Keratinocyte (primary cell): Measurements from ENCODE around the gene RNF150. TPM values are rescaled to one million over a fixed set of nuclear protein-coding genes. Genes with fewer than 3 reads are reported as not detected.

Experiments
- DNase-seq: peaks from one replicate; pipeline ENCODE4 v3.0.0-alpha.2; 2011; ENCODE audit warnings: low read depth, missing footprints, low spot score
- FAIRE-seq: peaks from 2 replicates; lab custom pipeline; 2011; peaks lifted over from hg19 to GRCh38; lab: Jason Lieb, UNC
- H2AFZ ChIP-seq: 2 replicates; pipeline ENCODE4 v1.6.0; 2012; ENCODE audit warnings: low read length, control low read depth, inconsistent platforms; ENCODE audit not compliant: control insufficient read depth
- H3K27ac ChIP-seq: 2 replicates; pipeline ENCODE4 v1.5.1; 2011; ENCODE audit warnings: low read length; ENCODE audit not compliant: control insufficient read depth, insufficient read depth
- H3K27me3 ChIP-seq: 3 replicates; pipeline ENCODE4 v1.6.0; 2011; ENCODE audit warnings: low read length; ENCODE audit not compliant: control insufficient read depth, insufficient read depth; ENCODE audit errors: extremely low read depth
- H3K36me3 ChIP-seq, 2 experiments: 2 replicates in 1 of 2; 3 replicates in 1 of 2; pipeline ENCODE4 v1.5.1; 2011; ENCODE audit warnings: low read length in 2 of 2, mild to moderate bottlenecking in 1 of 2; ENCODE audit not compliant: control insufficient read depth in 2 of 2, insufficient read depth in 2 of 2; ENCODE audit errors: extremely low read depth in 1 of 2
- H3K4me1 ChIP-seq: 3 replicates; pipeline ENCODE4 v1.5.1; 2011; ENCODE audit warnings: low read length; ENCODE audit not compliant: control insufficient read depth, insufficient read depth; ENCODE audit errors: extremely low read depth
- H3K4me2 ChIP-seq: 3 replicates; pipeline ENCODE4 v1.6.0; 2011; ENCODE audit warnings: low read depth, low read length; ENCODE audit not compliant: control insufficient read depth, insufficient read depth; ENCODE audit errors: extremely low read depth
- H3K4me3 ChIP-seq, 3 experiments: fragments of 200-600 bp in 1 of 3; sonication (generic) in 1 of 3; 2 replicates in 2 of 3; 3 replicates in 1 of 3; pipeline ENCODE4 v1.5.1; 2011 to 2016; ENCODE audit warnings: low read length in 3 of 3, mild to moderate bottlenecking in 3 of 3, control low read depth in 2 of 3, inconsistent platforms in 1 of 3, low read depth in 1 of 3, mixed read lengths in 1 of 3, mixed run types in 1 of 3, moderate library complexity in 1 of 3; ENCODE audit not compliant: control insufficient read depth in 2 of 3, insufficient read depth in 2 of 3; ENCODE audit errors: extremely low read depth in 1 of 3
- H3K79me2 ChIP-seq: 2 replicates; pipeline ENCODE4 v1.6.0; 2012; ENCODE audit warnings: low read length; ENCODE audit not compliant: control insufficient read depth, insufficient read depth
- H3K9ac ChIP-seq: 3 replicates; pipeline ENCODE4 v1.6.0; 2011; ENCODE audit warnings: low read length; ENCODE audit not compliant: control insufficient read depth, insufficient read depth; ENCODE audit errors: extremely low read depth
- H3K9me1 ChIP-seq: 3 replicates; pipeline ENCODE4 v1.6.0; 2011; ENCODE audit warnings: low read length; ENCODE audit not compliant: control insufficient read depth, insufficient read depth; ENCODE audit errors: extremely low read depth
- H3K9me3 ChIP-seq: 2 replicates; pipeline ENCODE4 v1.5.1; 2012; ENCODE audit warnings: low read depth, low read length; ENCODE audit not compliant: control insufficient read depth
- H4K20me1 ChIP-seq: 3 replicates; pipeline ENCODE4 v1.6.0; 2011; ENCODE audit warnings: low read length; ENCODE audit not compliant: control insufficient read depth, insufficient read depth; ENCODE audit errors: extremely low read depth
- CTCF ChIP-seq, 3 experiments: IDR thresholded peaks in 1 of 3; conservative IDR thresholded peaks in 1 of 3; optimal IDR thresholded peaks in 1 of 3; 2 replicates in 2 of 3; 3 replicates in 1 of 3; pipeline versions ENCODE3 to v1.5.1; 2011; ENCODE audit warnings: low read length in 3 of 3, mild to moderate bottlenecking in 3 of 3, moderate library complexity in 2 of 3, control low read depth in 1 of 3, inconsistent platforms in 1 of 3; ENCODE audit not compliant: insufficient read depth in 2 of 3; ENCODE audit errors: extremely low read depth in 1 of 3
- EZH2 ChIP-seq: IDR thresholded peaks from one replicate; pipeline ENCODE4 v1.6.1; 2012; ENCODE audit warnings: inconsistent platforms, mild to moderate bottlenecking, low read length, moderate library complexity
- dilution Hi-C: fragments of 300-500 bp; cut with MboI; formaldehyde crosslinking; loops from one replicate; pipeline ENCODE4 v1.7.0; 2020; ENCODE audit warnings: low sequenced_read_pairs; ENCODE audit not compliant: extremely low pct_ligation_motif_present
- polyA plus RNA-seq, 5 experiments: library from polyadenylated mRNA; depleted of rRNA in 3 of 5; stranded (reverse) in 3 of 5; stranded (forward) in 1 of 5; unstranded in 1 of 5; fragments of >200 nt; gene quantifications; 1 replicate in 1 of 5; 2 replicates in 3 of 5; 3 replicates in 1 of 5; pipeline versions ENCODE4 v1.2.1 to v1.2.3, GENCODE V29; 2011 to 2012; ENCODE audit warnings: missing spikeins in 2 of 5, low read depth in 1 of 5, low replicate concordance in 1 of 5

The RNF150 gene
- polyA plus RNA-seq, 1 donor (not counting 4 experiments of a cell fraction or from before 2014, with no cell fraction given) = 0.18 TPM

GRCh38 chr4:140839888-140840790, 293.1 kb downstream of the RNF150 start:
- H3K4me3 ChIP-seq = no peak overlapping the region
- no peaks in the 10 kb centered on the region for H3K9me1 ChIP-seq
- no peaks in the 10 kb centered on the region for H3K36me3 ChIP-seq
- dilution Hi-C loops = no loop called here
- DNase-seq = no peak
- H3K27me3 ChIP-seq = no peaks in the 10 kb centered on the region
- H3K4me2 ChIP-seq = no peak overlapping the region
- H2AFZ ChIP-seq = peak overlapping the region; percentile 5
- H3K79me2 ChIP-seq = no peaks in the 10 kb centered on the region
- H3K9ac ChIP-seq = no peak overlapping the region
- no peaks in the 10 kb centered on the region for H3K9me3 ChIP-seq
- no peak for FAIRE-seq
- H3K27ac ChIP-seq = no peak overlapping the region
- H4K20me1 ChIP-seq = no peaks in the 10 kb centered on the region
- no peaks in the 10 kb centered on the region for H3K4me1 ChIP-seq
- TF ChIP-seq EZH2 = no peak
- no peak for TF ChIP-seq CTCF (optimal IDR thresholded peaks at IDR 0.05 in 1 of 3, IDR thresholded peaks at IDR 0.05 in 1 of 3, conservative IDR thresholded peaks at IDR 0.05 in 1 of 3; ENCODE audit: extremely low read depth in 1 of 3, insufficient read depth in 2 of 3, low read length in 3 of 3)

GRCh38 chr4:140839406-140839805, 293.9 kb downstream of the RNF150 start:
- H3K27ac ChIP-seq = no peak overlapping the region
- H3K9ac ChIP-seq = no peak overlapping the region
- no peaks in the 10 kb centered on the region for H3K9me1 ChIP-seq
- no peaks in the 10 kb centered on the region for H3K36me3 ChIP-seq
- H4K20me1 ChIP-seq = no peaks in the 10 kb centered on the region
- dilution Hi-C loops = no loop called here
- no peaks in the 10 kb centered on the region for H3K9me3 ChIP-seq
- no peak for TF ChIP-seq EZH2
- no peak for TF ChIP-seq CTCF (optimal IDR thresholded peaks at IDR 0.05 in 1 of 3, IDR thresholded peaks at IDR 0.05 in 1 of 3, conservative IDR thresholded peaks at IDR 0.05 in 1 of 3; ENCODE audit: extremely low read depth in 1 of 3, insufficient read depth in 2 of 3, low read length in 3 of 3)
- FAIRE-seq = no peak
- no peaks in the 10 kb centered on the region for H3K4me1 ChIP-seq
- H2AFZ ChIP-seq = no peak overlapping the region
- no peaks in the 10 kb centered on the region for H3K27me3 ChIP-seq
- DNase-seq = no peak
- H3K4me3 ChIP-seq = no peak overlapping the region
- H3K79me2 ChIP-seq = no peaks in the 10 kb centered on the region
- H3K4me2 ChIP-seq = no peak overlapping the region
